KMS-11 (cell line): Measurements from ENCODE around the gene MAT1A.

Experiments used
- H2AFZ ChIP-seq: fragments of 200-600 bp; sonication (generic); 2 replicates; pipeline ENCODE4 v1.6.1; 2016; ENCODE audit warnings: antibody characterized with exemption, mixed run types, low read depth
- H3K27ac ChIP-seq: fragments of 200-600 bp; sonication (generic); 2 replicates; pipeline ENCODE4 v1.6.1; 2016; ENCODE audit warnings: mild to moderate bottlenecking, mixed run types
- H3K27me3 ChIP-seq: fragments of 200-600 bp; sonication (generic); 2 replicates; pipeline ENCODE4 v1.6.1; 2017; ENCODE audit warnings: mild to moderate bottlenecking, low read depth, mixed run types, moderate library complexity; ENCODE audit not compliant: insufficient read depth
- H3K36me3 ChIP-seq: fragments of 200-600 bp; sonication (generic); 2 replicates; pipeline ENCODE4 v1.6.1; 2017; ENCODE audit warnings: mild to moderate bottlenecking, mixed run types; ENCODE audit not compliant: insufficient read depth
- H3K4me1 ChIP-seq: fragments of 200-600 bp; sonication (generic); 2 replicates; pipeline ENCODE4 v1.6.1; 2016; ENCODE audit warnings: mild to moderate bottlenecking, low read depth, mixed run types; ENCODE audit not compliant: poor library complexity, severe bottlenecking
- H3K4me2 ChIP-seq: fragments of 200-600 bp; sonication (generic); 2 replicates; pipeline ENCODE4 v1.7.0; 2016; ENCODE audit warnings: mild to moderate bottlenecking, mixed run types
- H3K4me3 ChIP-seq: fragments of 200-600 bp; sonication (generic); IDR thresholded peaks from 2 replicates; pipeline ENCODE4 v1.6.1; 2017; ENCODE audit warnings: low read depth, low read length, mixed read lengths; ENCODE audit not compliant: insufficient read depth
- H3K79me2 ChIP-seq: fragments of 200-600 bp; sonication (generic); 2 replicates; pipeline ENCODE4 v1.6.1; 2016; ENCODE audit warnings: low read depth, mixed run types; ENCODE audit not compliant: insufficient read depth
- H3K9ac ChIP-seq: fragments of 200-600 bp; sonication (generic); 2 replicates; pipeline ENCODE4 v1.6.1; 2016; ENCODE audit warnings: mild to moderate bottlenecking, mixed run types
- H4K20me1 ChIP-seq: fragments of 200-600 bp; sonication (generic); 2 replicates; pipeline ENCODE4 v1.6.1; 2016; ENCODE audit warnings: mild to moderate bottlenecking, mixed run types; ENCODE audit not compliant: insufficient read depth
- TF ChIP-seq, protein P1 (sequence below): fragments of 200-600 bp; sonication (generic); conservative IDR thresholded peaks from 2 replicates; pipeline ENCODE4 v1.6.1; 2017; ENCODE audit warnings: low read depth, mild to moderate bottlenecking, antibody characterized with exemption, low read length, moderate library complexity, mixed read lengths

MAT1A gene

DNA sequence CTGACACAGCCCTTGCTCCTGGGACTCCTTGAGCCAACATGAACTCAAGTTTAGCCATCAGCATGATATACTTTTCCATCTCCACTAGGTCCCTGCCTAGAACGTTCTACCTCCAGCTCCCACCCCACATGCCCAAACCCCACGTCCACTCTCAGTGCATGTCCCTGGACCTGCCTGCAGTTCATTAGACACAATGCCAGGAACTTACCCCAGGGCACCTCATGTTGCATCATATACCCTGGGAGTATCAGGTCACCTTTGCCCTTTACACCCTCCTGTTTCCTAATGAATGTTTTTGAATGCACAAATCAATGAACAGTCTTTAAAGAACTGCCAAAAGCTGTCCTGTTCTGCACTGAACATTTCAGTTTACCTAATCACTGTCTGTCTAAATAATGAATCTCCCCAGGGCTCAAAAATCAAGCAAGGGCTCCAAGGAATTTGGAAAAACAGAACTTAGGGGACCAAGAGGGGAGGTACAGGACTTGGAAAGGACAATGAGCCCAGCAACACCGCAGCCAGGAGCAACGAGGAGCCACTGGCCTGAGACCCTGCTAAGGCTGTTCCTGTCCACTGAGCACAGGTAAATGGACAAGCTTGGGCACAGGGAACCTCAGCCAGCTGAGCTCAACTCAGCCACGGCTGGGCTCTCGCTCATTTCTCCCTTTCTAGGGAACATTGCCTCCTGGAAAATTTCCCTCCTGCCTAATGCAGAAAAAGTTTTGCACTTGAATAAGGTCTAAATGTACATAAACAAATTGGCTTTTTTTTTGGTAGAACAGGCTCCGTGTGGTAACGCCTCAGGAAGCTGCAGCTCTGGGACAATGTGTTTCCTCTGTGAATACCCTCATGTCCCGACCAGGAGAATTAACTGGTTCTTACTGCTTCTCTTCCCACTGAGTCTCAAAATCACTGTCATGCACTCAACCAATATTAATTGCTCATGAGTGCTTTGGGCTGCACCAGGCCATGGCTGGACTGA lies 7.4 kb downstream of the MAT1A start:
- no peak overlapping the region for H3K27ac ChIP-seq
- no peaks in the 10 kb centered on the region for H3K27me3 ChIP-seq
- H3K36me3 ChIP-seq = no peaks in the 10 kb centered on the region
- no peaks in the 10 kb centered on the region for H3K79me2 ChIP-seq
- TF ChIP-seq, protein P1, sequence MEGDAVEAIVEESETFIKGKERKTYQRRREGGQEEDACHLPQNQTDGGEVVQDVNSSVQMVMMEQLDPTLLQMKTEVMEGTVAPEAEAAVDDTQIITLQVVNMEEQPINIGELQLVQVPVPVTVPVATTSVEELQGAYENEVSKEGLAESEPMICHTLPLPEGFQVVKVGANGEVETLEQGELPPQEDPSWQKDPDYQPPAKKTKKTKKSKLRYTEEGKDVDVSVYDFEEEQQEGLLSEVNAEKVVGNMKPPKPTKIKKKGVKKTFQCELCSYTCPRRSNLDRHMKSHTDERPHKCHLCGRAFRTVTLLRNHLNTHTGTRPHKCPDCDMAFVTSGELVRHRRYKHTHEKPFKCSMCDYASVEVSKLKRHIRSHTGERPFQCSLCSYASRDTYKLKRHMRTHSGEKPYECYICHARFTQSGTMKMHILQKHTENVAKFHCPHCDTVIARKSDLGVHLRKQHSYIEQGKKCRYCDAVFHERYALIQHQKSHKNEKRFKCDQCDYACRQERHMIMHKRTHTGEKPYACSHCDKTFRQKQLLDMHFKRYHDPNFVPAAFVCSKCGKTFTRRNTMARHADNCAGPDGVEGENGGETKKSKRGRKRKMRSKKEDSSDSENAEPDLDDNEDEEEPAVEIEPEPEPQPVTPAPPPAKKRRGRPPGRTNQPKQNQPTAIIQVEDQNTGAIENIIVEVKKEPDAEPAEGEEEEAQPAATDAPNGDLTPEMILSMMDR = no peak
- no peaks in the 10 kb centered on the region for H3K4me1 ChIP-seq
- H2AFZ ChIP-seq = no peak overlapping the region
- H3K9ac ChIP-seq = no peak overlapping the region
- H4K20me1 ChIP-seq = no peaks in the 10 kb centered on the region
- no peak overlapping the region for H3K4me2 ChIP-seq
- no peak overlapping the region for H3K4me3 ChIP-seq

GRCh38 chr10:80281292-80281691 lies 8.2 kb downstream of the MAT1A start:
- Histone ChIP-seq H2AFZ (no peak overlapping the region), H3K4me3 (no peak overlapping the region), H3K4me1 (no peaks in the 10 kb centered on the region), H3K27ac (no peak overlapping the region), H3K27me3 (no peaks in the 10 kb centered on the region), H3K9ac (no peak overlapping the region), H4K20me1 (no peaks in the 10 kb centered on the region), H3K4me2 (no peak overlapping the region), H3K36me3 (no peaks in the 10 kb centered on the region), H3K79me2 (no peaks in the 10 kb centered on the region)
- TF ChIP-seq, protein P1 = no peak

DNA sequence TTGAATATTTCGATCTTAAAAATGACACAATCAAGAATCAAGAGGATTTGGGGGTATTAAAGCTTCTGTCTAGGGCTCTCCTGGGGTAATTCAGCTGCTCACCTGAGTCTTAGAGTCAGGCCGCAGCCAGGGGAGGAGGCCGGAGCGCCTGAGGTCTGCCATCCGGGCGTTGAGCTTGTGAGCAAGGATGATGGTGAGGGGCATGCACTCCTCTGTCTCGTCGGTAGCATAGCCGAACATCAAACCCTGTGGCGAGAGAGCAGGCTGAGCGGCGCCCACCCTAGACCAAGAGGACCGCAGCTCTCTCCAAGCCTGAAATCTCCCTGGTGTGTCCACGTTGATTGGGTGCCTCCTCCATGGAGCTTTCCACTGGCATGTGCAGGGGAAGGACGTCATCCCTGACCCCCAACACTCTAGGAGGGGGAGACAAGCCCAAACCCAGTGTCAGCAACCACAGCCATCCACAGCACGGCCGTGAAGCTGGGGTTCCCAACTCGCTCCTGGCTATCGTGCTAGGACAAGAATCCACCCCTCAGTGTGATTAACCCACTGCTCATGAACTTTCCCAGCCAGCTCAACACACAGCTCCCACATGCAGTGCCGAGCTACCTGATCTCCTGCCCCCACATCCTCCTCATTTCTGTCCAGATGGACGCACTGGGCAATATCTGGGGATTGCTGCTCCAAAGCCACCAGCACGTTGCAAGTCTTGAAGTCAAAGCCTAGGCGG lies 9.2 kb downstream of the MAT1A start:
- H3K4me1 ChIP-seq = no peaks in the 10 kb centered on the region
- H3K9ac ChIP-seq = no peak overlapping the region
- H3K4me2 ChIP-seq = no peak overlapping the region
- H2AFZ ChIP-seq = no peak overlapping the region
- no peaks in the 10 kb centered on the region for H3K27me3 ChIP-seq
- H3K27ac ChIP-seq = no peak overlapping the region
- H3K36me3 ChIP-seq = no peaks in the 10 kb centered on the region
- TF ChIP-seq, protein P1 = no peak
- H4K20me1 ChIP-seq = no peaks in the 10 kb centered on the region
- H3K79me2 ChIP-seq = no peaks in the 10 kb centered on the region
- no peak overlapping the region for H3K4me3 ChIP-seq

DNA sequence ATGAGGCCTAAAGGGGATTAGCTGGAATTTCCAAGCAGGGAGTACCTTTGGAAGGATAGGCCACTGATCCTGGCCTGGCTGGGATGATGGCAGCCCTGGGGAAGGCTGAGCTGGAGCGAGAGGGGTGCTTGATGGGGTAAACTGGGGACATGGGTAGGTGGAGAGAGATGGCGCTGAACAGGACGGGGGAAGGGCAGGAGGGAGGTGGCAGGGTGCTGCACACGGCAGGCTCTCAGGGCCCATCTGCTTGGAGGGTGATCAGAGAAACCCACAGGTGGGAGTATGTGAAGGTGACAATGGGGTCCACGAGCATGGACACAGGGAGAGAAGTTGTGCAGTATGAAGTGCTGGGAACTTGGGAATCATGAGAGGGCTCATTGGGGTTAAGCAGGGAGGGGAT lies 10.3 kb downstream of the MAT1A start:
- Histone ChIP-seq H3K36me3 (no peaks in the 10 kb centered on the region), H3K4me2 (no peak overlapping the region), H3K4me1 (no peaks in the 10 kb centered on the region), H3K27me3 (no peaks in the 10 kb centered on the region), H3K9ac (no peak overlapping the region), H3K4me3 (no peak overlapping the region), H3K27ac (no peak overlapping the region), H4K20me1 (no peaks in the 10 kb centered on the region), H3K79me2 (no peaks in the 10 kb centered on the region), H2AFZ (no peak overlapping the region)
- TF ChIP-seq, protein P1 = no peak
